GM18507 (cell line): Measurements from ENCODE around the gene ATP8A1.

ENCODE experiments used
- DNase-seq: peaks from one replicate; pipeline ENCODE4 v3.0.0; 2011; ENCODE audit warnings: low read depth; ENCODE audit not compliant: insufficient read length; ENCODE audit errors: extremely low spot score
- FAIRE-seq: peaks from 2 replicates; lab custom pipeline; 2011; peaks lifted over from hg19 to GRCh38; lab: Jason Lieb, UNC

Gene ATP8A1

DNA sequence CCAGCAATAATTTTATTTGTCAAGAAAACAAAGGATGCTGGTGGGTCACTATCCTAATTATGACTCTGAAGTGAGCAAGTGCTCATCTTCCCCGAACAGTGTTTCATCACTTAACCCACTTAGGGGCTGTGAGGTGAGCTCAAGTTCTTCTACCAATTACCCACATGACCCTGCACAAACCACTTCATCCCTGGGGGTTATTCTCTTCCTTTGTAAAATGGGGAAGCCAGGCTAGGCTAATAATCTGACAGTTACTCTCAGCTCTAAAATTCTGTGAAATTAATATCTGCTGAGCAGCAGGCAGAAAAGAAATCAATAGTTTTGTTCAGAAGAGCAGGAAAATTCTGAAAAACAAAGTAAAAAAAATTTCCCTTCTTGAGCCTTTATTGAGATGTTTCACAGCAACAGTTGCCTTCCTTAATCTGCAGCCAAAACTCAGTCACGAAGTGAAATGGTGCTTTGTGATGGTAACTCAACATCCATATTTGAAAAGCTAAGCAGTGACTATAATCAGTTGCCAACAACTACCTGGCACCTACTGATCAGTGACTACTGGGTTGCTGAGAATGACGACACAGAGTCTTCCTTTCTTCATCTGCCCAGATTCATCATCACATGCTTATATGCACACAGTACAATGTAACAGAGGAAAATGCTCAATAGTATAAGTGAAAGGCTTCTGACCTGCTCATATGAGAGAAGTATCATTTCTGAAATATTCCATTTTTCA lies 24.1 kb downstream of the ATP8A1 start:
- DNase-seq, result no peak
- peak; percentile 75 for FAIRE-seq

DNA sequence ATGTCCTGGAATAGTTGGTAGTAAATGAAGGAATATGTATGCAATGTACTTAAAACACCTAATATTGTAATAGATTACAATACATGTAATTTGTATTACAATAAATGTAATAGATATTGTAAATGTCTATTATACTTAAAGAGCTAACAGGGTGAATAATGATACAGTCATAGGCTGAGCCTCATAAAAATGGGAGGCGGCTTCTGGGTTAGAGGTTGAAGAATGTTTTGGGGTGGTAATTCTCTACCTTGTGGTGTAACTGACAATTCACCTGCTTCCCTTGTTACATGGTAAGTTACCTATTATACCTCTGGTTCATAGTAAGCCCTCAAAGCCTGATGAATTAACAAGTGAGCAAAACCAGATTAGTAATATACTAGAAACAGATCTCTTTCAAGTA lies 26.0 kb downstream of the ATP8A1 start:
- no peak for DNase-seq
- FAIRE-seq, result peak; percentile 65

DNA sequence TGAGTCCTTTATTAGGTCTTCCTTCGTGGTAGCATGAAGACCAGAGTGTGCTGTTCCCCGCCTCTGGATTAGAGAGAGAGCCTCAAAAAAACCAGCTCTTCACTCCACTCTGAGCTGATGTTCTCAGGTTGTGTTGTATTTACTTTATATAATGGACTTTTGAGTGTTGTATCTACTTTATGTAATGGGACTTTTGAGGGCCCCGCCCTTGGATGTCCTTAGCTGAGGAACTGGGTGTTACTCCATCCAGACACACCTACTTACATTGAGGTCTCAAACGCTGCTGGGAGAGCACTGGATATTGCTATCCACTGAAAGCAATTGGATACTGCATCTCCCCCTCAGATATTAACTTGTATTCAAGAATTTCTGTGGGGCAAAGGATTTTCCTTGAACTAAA lies 28.2 kb downstream of the ATP8A1 start:
- DNase-seq, result no peak
- FAIRE-seq, result no peak

DNA sequence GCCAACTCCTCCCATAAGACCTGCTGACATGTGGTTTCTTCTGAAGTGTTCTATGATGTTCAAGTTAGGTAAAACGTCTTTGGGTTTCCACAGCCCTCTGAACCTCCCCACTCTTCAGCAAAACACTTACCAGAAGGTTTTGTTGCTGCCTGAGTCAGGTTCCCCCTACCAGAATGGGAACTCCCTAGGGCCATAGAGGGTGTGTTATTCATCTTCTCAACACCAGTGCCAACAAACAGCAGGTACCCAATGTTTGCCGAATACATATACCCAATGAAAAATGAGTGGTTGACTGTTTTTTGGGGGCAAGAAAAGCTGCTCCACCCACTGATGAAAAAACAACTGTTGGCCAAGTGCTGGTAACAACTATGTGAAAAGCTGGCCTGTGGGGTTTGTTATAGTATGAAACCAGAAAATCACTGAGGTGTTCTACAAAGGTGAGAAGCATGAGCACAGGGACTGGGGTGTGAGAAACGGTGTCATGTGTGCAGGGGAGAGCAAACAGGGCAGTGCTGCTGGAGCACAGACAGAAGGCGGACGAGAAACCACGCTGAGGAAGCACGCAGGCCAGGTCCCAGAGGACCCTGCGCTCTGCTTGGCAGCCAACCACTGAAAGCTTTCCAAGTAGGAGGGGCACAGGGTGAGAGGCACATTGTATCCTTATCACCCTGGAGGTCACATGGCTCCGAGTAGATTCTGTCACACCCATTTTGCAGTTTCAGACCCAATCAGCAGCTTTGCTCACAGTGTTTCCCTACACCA lies 28.8 kb downstream of the ATP8A1 start:
- peak; percentile 100 for FAIRE-seq

DNA sequence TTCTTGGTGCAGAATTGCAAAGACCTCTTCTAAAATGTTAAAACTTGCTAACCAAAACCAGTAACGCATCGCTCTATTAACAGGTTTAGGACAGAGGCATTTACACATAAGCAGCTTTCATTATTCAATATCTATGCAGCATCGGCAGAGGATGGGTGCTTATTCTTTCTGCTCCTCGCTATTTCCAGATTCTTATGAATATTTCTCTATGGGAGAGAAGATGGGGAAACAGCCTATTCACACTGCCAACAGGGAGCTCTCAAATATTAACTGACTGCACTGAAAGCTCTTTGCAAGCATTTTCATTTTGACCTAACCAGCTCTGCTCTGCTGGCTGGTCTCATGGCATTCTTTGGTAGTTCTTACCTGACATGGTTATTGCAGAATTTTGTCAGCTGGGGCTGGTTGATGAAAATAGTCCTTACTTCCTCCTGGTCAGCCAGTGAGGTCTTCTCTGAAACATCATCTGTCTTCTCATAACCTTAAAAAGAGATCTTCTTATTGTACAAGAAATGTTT lies 30.2 kb downstream of the ATP8A1 start:
- FAIRE-seq (peak; percentile 77), DNase-seq (no peak)

More for the DNA sequence above, 28.8 kb downstream of the ATP8A1 start:
- peak; percentile 36 for DNase-seq

DNA sequence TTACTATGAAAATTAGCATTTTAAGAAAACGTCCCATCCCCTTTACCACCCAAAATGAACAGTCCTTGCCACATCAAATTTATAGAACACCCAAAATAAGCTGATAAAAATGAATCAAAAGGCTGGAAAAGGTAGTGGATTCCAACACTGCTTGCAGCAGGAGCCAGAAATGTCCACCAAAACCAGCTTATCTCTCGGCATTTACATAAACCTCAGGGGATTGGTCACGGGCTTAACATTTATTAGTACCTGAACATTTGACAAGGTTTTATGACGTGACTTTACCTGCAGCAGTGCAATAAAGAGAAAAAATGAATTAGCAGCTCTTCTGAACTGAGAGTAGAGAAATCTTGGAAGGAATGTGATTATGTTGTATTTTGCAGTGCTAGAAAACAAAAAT lies 31.6 kb downstream of the ATP8A1 start:
- DNase-seq, result no peak
- FAIRE-seq, result no peak

DNA sequence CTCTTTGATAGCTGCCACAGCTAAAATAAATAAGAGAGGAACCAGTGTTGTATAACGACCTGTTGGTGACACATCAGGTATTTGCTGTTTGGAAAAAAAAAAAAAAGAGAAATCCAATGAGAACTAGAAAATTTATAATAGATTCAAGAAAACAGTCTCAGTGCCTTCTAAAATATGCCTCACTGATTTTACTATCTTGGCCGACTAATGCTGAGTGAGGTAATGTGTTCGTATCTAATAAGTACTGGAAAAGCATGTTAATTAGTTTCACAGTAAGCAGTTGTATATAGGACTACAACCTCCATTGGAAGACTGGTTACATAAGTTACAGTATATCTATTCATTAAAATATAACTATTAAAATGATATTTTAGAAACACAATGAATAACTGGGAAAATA lies 32.4 kb downstream of the ATP8A1 start:
- DNase-seq (no peak), FAIRE-seq (peak; percentile 5)

DNA sequence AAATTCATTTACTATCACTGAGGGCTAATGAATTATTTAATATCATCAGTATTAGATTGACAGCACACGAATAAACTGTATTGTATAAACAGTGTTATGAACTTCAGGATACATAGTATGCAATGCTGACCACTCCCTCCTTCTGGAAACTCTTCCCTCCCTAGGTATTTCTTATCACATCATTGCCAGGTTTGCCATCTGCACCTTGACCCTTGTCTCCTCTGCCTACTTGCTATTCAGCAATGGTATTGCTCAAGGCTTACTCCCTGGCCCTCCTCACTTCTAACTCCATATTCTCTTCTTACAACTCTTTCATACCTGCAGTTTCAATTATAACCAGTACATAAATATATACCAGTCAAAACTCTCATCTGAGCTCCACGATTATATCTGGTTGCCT lies 38.9 kb downstream of the ATP8A1 start:
- FAIRE-seq, result no peak
- DNase-seq, result no peak

DNA sequence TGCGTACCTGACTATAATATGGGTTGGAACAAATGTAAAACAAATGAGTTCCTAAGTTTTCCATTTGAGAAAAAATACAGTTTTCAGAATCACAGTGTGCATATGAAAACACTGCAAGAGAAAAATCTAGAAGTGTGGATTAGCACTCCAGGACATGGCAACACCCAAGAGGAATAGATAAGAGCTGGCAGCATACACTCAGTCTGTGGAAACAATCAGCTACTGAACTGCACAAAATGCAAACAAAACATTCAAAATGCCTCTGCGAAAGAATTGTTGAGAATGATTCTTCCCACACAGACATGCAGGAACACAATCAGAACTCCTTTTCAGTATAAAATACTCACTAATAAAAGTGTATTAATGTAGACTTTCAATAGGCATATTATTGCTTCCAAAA lies 39.9 kb downstream of the ATP8A1 start:
- no peak for DNase-seq

DNA sequence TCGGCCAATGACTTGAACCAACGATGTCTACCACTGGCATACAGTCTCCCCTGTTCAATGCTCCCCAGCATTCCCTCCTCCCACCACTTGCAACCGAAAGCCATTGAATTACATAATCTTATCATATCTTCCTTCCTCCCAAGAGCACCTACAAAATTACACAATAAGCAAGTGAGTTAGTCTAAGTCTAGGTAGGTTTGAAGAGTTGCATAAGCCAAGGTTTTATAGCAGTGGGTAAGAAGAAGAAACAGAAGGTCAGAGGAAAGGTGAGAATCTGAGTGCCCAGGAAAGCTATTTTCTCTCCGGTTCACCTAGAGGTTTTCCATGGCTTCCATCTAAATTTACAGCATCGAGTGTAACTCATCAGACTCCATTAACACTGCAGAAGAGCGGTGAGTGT lies 40.3 kb downstream of the ATP8A1 start:
- DNase-seq (no peak), FAIRE-seq (no peak)

More for the DNA sequence above, 39.9 kb downstream of the ATP8A1 start:
- FAIRE-seq, result no peak

DNA sequence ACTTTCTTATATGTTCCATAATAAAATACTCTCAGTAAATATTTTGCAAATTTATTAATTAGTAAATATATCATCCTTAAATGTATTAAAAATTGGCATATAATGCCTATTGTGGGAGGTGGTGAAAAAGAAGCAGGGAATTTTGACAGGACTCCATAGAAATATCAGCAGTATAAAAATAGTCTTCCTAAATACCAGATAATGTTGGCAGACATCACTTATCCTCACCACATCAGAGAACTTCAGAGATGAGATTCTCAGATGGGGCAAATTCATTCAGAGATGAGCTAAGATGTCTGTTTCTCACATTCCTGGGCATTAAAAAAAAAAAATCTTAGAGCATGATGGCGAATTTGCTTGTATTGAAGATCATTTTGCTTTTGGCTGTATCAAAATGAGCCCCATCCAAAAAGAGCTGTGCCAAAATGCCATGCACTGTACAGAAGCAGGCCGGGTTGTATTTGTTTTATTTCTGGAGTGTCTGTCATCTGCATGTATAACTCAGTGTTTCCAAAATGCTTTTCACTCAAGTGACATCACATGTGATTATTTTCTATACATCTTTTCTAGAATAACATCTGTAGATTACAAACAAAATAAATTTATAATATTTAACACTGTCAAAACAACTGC lies 41.7 kb downstream of the ATP8A1 start:
- DNase-seq (no peak), FAIRE-seq (no peak)

DNA sequence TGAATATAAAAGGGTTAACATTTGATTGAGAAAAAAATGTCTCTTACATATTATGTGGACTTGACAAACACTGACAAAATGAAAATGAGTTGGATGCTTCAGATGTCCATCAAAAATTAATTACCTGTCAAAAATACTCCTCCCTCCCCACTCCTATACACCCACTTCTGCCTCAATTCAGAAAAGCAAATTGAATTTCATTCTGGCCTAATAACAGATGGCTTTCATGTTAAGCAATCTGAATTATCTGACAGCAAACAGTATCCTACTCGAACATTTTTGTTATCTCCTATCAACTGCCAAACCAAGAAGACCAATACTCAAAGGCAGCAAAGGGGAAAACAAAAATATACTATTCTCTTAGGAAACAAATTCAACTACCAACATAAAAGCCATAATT lies 44.0 kb downstream of the ATP8A1 start:
- FAIRE-seq (no peak), DNase-seq (no peak)

DNA sequence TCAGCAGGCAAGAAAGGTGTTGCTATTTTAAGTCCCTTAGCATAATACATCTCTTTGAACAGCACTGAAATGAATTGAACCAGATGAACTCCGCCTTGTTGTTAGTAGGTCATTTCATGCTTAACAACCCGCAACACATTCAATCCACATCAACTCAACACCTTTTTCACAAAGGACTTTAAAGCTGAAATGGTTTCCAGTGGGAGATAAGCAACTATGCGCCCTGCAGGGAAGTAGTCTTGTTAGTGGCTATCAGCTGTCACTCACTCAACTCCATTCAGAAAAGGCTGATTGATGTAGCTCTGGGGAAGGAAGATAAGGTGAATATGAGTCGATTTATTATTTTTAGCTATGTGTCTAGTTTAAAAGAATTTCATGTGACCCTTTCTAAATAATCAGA lies 46.0 kb downstream of the ATP8A1 start:
- DNase-seq, result no peak
- peak; percentile 9 for FAIRE-seq

DNA sequence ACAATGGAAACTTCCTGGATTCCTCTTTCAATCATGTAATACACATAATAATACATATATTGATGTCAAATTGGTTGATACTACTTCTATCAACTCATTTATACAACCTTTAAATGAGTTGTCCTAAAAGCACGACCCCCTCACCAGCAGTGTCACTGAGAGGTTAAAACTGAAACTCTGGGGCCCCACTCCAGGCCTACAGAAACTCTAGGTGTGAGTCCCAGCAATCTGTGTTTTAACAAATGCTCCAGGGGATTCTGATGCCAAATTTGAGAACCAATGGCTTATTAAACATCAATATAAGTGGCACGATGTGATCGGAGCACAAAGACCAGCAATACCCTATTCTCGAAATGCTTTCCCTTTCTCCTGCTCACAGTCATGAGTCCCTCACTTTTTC lies 47.9 kb downstream of the ATP8A1 start:
- peak; percentile 55 for FAIRE-seq
- no peak for DNase-seq

DNA sequence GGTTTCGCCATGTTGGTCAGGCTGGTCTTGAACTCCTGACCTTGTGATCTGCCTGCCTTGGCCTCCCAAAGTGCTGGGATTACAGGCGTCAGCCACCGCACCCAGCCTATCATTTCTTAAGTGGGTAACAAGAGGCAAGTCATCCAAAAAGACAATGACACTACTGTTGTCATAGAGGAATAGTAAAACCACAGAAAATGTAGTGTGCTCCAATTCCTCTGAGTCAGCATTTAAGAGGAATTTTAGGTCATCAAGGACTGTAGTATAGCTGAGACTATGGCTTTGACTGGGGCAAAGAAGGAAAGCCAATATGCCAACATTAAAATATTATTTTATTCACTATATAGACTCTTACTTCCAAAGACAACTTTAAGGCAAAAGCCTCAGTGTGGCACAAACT lies 48.4 kb downstream of the ATP8A1 start:
- FAIRE-seq (no peak), DNase-seq (no peak)

DNA sequence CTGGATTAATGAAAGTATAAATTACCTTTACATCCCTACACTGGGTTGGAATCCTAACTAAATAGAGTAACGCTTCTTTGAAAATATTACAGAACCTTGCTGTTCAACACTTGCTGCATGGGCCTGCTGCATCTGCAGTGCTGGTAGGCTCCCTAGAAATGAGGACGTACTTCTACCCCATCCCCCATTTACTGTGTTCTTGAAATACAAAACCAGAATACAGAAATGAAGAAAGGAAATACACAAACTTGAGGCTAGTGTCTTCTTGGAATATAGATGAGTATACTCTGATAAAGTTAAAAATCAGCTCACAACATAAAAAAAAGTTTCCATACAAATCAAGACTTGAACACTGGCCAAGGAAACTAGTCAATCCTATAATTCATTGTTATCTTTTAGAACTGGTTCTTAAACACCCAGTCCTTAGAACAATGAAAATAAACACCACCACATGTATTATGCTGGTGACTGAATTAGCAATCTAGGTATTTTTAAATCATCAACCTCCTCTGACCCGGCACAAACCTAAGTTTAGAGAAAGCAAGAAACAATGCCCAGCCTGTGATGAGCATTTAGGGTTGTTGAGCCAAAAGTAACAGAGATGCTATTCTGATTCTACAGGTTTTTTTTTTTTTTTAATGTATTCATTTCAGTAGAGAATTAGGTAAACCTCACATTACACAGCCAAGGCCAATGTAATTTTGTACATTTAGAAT lies 49.7 kb downstream of the ATP8A1 start:
- FAIRE-seq, result peak; percentile 62

DNA sequence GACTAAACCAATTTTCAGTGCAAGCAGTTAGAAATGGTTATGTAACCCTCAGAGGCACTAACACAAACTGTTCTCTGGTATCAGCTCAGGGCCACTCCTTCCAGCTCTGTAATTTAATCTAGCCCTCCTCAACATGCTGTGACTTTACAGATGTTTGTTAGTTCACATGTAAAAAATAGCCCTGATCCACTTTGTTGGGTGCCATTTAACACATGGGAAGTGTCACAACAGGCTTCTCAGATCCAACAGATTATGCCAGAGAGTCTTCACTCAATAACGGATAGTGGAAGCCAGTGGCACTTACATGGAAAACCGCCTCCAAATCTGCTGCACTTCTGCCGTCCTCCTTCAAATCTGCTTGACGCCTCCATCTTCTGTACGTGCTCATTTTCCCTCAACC lies 51.6 kb downstream of the ATP8A1 start:
- no peak for DNase-seq
- no peak for FAIRE-seq

More for the DNA sequence above, 49.7 kb downstream of the ATP8A1 start:
- no peak for DNase-seq

DNA sequence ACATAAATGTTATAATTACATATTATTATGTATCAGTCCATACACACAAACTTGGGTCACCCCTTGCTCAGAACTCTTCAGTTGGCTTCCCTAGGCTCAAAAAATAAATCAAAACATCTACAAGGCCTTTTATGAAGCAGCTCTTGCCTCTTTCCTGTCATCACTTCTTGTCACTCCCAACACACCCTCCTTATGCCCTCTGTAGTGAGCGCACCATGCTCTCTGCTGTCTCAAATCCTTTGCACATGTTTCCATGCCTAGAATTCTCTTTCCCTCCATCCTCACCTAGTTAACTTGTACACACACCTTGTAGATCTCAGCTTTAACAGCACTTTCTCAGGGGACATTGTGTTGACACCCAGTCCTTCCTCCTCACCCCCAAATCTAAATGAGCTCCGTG lies 53.0 kb downstream of the ATP8A1 start:
- DNase-seq (no peak), FAIRE-seq (no peak)

DNA sequence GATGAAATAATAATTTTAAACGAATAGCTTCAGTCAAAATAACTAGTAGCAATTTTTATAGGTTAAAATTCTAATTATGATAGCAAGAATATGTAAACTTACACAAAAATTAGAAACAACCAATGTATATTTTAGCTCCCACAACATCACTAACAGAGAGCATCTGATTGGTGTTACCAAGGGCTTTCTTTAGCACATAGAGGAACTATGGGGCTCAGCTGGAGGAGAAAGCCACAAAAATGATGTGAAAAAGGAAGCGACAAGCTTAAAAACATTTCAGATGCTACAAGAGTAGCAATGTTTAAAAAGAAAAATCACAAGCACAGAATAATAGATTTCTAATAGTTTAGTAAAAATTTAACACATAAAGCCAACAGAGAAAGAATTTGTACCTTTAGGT lies 56.3 kb downstream of the ATP8A1 start:
- DNase-seq, result peak; percentile 2
- FAIRE-seq, result peak; percentile 59

DNA sequence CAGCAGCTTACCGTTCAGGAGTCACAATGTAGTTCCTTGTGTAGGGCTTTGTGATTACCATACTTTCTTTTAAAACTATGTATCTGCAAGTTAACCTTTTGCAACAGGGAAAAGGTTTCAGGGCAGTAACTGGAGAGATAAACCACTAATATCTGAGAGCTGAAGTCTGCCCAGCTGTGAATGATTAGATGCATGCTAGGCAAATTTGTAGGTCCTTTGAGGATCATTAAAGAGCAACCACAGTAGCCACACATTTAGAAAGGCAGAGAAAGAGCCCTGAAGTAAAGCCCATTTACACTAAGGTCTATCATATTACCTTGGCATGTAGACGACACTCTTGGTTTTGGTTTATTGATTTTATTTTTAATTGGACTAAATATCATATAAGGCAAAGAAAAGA lies 60.0 kb downstream of the ATP8A1 start:
- FAIRE-seq, result peak; percentile 69
- DNase-seq, result peak; percentile 2
